T-helper 9 cell (primary cell): ENCODE results near the gene IL6ST.
"Not testable (repeated sequence)": the region's sequence is repeated elsewhere in the genome, so short reads cannot be mapped to it uniquely, and the experiment has no call there.

ENCODE experiments used
- DNase-seq: peaks from one replicate; pipeline ENCODE4 v3.0.0-alpha.2; 2020

Gene IL6ST

DNA sequence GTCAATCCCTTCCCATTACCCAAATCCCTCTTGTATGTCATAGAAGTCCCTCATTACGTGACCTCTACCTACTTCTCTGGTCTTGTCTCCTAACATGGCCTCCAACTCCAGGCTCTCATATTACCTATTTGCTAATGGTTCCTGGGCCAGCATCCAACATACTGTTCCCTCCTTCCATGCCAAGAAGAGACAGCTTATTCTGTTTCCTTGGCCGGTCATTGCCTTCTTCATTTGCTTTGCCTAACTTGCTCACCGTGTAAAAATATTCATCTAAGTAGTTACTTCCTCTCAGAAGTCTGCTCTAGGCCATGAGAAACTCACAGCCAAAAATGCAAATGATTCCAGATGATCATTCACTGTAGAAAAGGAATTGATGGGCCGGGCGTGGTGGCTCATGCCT, 8.9 kb upstream of the IL6ST start:
- DNase-seq, result no peak

DNA sequence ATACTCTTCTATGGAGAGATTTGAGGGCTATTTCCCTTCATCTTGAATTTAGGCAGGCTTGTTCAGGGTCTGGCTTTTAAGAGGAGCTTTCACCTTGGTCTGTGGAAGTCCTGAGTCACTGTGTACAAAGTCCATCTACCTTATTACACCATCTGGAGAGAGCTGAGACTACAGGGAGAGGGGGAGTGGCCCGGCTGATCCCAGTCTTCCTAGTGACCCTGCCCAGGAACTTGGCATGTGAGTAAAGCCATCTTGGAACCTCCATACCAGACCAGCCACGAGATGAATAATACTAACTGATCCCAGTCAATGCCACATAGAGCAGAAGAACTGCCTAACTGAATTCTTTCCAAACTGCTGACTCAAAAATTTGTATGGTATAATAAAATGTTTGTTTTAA, 8.4 kb upstream of the IL6ST start:
- DNase-seq, result no peak

DNA sequence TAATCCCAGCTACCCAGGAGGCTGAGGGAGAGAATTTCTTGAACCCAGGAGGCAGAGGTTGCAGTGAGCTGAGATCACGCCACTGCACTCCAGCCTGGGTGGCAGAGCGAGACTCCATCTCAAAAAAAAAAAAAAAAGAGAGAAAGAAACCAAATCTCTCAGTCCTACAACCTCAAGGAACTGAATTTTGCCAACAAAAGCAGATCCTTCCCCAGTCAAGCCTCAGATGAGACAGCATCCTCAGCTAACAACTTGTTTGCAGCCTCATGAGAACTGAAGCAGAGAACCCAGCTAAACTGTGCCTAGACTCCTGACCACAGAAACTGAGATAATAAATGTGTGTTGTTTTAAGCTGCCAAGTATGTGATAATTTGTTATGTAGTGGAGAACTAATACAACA, 7.5 kb upstream of the IL6ST start:
- DNase-seq, result no peak

DNA sequence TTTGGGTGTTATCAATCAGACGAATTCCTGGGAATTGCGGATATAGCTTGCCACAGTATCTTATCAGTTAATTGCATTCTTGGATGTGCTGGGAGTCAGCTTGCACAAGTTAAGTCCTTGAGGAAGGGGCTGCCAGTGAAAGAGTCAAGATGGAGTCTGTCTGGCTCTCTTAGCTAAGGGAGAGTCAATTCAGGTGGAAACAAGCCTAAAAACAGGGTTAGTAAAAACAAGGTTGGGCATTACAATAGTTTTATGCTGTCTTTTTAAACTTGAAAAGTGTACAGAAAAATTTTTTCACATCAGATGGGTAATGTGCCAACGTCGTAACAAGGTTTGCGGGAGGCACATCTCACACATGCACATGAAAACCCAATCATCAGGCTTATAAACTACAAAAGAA, 5.5 kb upstream of the IL6ST start:
- DNase-seq, result not testable (repeated sequence)

DNA sequence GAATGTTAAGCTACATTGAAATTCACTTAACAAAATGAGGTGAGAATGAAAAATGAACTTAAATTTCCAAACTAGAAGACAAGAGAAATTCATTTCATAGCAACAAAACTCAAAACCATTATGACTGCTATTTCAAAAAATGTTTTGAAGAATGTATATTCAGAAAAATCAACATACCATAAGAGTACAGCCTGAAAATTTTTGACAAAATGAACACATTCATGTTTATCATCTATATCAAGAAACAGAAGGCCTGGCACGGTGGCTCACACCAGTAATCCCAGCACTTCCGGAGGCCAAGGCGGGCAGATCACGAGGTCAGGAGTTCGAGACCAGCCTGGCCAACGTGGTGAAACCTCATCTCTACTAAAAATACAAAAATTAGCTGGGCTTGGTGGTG, 4.2 kb upstream of the IL6ST start:
- no peak for DNase-seq

DNA sequence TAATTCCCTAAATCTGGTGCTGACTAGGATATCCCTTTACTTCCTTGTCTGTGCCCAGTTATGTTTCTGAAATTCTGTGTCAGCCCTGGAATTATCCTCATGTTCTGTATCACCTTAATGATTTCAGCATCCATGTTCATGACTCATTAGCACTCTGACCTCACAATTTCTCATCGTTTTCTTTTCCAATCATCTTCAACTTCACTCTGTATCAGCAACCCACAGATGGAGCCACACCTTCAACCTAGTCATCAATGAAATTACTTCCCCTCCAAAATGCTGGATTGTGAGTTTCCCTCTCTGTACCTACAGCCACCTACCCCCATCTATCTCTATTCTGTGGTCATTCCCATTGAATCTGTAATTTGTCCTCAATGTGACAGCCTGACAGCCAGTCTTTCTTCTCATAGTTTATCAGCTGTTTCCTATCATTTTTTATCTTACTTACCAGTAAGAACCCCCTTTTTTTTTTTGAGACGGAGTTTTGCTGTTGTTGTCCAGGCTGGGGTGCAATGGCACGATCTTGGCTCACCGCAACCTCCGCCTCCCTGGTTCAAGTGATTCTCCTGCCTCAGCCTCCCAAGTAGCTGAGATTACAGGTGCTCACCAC, 3.1 kb upstream of the IL6ST start:
- no peak for DNase-seq

DNA sequence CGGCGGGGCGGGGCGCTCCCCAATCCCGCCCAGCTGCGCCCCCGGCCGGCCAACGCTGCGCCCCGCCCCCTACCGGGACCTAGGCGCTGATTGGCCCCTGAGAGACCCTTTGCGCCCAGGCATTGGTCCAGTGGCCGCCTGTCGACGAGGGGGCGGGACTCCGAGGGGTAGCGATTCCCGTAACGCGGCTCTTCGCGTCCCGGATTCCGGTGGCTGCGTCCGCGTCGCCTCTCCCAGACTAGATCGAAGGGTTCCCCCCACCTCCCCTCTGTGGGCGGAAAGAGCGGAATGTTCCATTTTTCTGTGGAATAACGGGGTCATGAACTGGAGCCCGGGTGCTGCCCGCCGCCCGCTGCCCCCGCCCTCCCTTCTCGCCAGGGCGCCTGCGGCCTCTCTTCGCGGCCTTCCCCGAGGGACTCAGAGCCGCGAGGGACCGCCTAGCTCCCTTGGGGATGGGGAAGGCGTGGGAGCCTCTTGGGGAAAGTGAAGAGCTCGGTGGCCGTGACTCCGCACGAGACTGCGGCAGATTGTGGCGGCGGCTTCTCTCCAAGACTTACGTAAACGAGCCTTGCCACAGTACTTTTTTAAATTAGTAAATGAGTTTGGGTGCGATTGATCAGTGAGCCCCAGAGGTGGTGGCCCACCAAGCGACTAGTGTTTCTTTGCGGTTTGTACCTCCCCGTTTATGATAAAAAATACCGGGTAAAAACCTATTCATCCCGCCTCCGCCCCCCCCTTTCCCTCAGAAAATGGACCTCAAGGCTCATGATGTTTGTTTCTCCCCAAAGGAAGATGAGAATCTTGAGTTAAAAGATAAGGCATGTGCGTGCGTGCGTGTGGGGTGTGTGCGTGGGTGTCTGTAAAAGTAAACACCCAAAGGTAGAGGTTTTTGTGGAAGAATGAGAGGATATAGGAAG, 493 bp upstream of the IL6ST start:
- peak; percentile 93 for DNase-seq

DNA sequence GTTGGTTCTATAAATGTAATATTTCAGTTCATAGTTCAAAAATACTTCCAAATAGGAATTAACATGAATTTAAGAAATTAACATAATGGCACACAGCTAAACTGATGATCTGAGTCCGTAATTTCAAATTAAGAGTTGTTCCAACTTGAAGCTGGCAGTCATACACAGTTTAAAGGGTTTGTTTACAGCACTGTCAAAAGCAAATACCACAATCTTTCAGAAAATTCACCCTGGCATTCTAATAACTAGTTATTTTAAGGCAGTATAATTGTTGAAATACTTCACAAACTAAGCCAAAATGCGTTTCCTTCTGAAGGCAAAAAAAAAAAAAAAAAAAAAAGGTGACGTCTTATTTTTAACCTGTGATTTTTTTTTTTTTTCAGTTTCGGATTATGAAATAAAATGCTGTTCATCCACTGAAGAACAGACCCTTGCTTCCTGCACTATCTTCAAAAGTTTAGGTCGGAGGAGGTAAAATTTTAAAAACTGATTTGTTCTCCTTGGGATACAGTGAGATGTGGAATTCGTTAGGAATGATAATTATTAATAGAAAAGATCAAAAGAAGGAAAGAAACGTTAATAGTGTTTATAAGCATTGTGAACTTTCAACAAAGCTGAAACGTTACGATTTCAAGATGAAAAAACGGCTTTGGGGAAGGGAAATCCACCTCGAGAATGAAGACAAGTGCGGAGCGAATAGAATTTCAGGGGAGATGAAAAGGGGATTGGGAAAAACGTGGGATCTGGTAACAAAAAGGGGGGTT, 850 bp downstream of the IL6ST start:
- DNase-seq, result no peak

DNA sequence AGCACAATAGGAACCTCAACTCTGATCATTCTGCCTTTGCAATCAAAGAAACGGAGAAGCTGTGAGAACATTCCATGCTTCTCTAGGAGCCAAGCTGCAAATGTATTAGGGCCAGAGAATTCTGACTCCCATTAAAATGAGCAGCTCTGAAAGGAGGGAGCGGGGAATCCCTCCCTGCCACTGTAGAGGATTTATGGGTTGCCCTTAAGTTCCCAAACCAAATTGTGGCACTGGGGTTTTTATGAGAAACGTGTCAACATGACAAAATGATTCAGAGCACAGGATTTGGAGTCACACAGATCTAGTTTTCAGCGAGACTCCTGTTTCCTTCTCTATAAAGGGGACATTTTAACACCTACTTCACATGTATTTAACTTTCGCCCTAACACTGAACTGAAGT, 1.8 kb downstream of the IL6ST start:
- no peak for DNase-seq

DNA sequence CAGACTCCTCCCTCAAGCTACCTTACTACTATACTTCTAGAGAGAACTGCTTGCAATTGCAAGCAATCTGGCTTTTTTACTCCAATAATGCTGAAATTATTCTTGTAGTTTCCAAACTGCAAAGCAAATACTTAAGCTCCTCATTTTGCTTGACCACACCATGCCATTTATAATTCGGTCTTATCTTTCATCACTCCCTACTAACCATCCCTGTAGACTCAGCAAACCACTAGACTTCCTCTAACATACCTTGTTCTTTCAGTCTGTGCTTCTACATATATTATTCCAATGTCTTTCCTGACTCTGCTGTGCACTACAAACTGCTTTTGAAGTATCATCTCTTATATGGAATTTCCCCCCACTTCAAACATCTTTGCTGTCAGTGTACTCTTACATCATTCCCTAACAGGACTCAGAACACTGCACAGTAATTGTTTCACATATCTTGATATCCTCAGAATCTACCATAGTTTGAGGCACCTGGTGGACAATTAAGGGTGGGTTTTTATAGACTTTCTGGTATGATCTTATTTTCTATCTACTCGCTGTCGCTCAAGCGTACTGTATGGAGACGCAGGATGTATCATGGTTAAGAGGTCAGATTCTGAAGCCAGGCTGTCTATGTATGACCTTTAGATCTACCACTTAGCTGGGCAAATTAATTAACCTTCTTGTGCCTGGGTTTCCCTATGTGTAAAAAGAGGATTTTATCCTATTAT, 2.8 kb downstream of the IL6ST start:
- DNase-seq, result no peak

DNA sequence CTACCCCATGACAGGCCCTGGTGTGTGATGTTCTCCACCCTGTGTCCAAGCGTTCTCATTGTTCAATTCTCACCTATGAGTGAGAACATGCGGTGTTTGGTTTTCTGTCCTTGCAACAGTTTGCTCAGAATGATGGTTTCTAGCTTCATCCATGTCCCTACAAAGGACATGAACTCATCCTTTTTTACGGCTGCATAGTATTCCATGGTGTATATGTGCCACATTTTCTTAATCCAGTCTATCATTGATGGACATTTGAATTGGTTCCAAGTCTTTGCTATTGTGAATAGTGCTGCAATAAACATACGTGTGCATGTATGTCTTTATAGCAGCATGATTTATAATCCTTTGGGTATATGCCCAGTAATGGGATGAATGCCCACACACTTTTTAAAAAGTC, 3.9 kb downstream of the IL6ST start:
- not testable (repeated sequence) for DNase-seq

DNA sequence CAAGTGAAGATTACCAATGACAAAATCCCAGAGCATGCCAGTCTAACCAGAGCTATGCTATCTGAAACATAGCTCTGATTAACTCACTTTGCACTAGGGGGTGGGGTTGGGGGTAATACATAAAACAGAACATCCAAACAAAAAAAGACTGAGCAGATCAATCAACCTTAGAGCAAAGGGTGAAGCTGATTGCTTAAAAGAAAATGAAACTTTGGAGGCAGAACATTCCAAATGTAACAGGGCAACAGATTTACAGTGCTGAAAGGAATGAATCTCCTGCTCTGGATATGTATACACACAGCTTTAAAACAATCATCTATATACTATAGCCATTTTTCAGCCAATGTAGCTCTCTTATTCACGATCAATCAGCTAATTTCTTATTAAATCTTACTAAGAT, 4.9 kb downstream of the IL6ST start:
- no peak for DNase-seq

DNA sequence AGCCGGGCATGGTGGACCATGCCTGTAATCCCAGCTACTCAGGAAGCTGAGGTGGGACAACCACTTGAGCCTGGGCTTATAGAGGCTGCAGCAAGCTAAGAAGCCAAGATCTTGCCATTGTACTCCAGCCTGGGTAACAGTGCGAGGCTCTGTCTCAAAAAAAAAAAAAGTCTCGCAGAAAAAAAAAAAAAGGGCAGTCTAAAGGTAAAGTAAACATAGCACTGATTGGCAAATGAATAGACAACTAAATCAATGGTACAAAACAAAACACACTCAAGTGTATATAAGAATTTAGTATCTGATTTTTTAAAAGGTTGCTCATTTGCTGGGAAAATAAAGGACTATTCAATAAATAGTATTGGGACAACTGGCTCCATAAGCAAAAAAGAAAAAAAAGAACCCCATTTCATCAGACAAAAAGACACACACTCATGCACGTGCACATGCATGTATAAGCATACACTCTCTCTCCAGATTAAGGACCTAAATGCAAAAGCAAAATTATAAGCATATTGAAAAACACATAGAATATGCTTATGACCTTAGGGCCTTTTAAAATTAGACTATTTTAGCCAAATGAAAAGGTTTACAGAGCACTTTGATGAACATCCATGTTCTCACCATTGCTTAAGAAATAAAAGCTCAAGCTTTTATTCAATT, 5.7 kb downstream of the IL6ST start:
- DNase-seq, result no peak

DNA sequence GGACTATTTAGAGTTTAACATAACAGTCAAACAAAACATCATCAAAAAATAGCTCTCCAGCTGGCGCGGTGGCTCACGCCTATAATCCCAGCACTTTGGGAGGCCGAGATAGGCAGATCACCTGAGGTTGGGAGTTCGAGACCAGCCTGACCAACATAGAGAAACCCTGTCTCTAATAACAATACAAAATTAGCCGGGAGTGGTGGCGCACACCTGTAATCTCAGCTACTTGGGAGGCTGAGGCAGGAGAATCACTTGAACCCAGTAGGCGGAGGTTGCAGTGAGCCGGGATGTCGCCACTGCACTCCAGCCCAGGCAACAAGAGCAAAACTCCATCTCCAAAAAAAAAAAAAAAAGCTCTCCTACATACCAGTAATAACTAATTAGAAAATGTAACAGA, 6.3 kb downstream of the IL6ST start:
- not testable (repeated sequence) for DNase-seq

DNA sequence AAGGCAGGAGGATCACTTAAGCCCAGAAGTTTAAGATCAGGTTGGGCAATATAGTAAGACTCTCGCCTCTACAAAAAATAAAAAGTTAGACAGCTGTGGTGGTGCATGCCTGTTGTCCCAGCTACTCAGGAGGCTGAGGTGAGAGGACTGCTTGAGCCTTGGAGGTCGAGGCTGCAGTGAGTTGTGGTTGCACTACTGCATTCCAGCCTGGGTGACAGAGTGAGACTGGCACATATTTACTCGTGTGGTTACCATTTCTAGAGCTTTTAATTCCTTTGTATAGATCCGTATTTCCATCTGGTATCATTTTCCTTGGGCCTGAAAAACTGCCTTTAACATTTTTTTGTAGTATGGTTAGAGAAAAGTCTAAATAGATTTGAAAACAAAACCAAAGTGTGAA, 7.8 kb downstream of the IL6ST start:
- DNase-seq, result no peak

DNA sequence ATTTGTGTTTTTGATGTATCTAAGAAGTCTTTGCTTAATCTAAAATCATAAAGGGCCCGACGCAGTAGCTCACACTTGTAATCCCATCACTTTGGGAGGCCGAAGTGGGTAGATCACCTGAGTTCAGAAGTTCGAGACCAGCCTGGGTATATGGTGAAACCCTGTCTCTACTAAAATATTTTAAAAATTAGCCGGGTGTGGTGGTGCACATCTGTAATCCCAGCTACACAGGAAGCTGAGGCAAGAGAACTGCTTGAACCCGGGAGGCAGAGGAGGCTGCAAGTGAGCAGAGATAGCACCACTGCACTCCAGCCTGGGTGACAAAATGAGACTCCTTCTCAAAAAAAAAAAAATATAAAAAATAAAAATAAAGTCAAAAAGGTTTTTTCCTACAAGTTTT, 9.6 kb downstream of the IL6ST start:
- no peak for DNase-seq

DNA sequence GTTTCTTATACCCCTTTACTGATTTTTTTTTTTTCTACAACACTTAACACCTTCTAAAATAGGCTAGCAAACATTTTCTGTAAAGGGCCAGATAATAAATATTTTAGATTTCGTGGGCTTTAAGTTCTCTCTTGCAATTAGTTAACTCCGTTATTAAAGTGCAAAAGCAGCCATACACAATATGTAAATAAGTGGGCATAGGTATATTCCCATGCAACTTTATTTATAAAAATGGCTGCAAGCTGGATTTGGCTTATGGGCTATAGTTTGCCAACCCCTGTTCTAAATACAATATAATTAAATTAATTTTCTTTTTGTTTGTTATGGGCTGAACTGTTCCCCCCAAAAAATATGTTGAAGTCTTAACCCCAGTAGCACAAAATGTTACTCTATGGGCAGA, 10.8 kb downstream of the IL6ST start:
- DNase-seq, result no peak

DNA sequence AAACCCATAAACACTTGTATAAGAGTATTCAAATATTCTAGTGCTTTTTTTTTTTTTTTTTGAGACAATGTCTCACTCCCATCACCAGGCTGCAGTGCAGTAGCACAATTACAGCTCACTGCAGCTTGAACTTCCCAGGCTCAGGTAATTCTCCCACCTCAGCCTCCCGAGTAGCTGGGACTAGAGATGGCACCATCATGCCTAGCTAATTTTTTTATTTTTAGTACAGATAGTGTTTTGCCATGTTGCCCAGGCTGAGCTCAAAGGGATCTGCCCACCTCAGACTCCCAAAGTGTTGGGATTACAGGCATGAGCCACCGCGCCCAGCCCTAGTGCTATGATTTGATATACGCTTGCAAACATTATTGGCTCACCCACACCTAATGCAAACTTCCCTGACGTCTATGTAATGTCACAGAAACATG, 11.8 kb downstream of the IL6ST start:
- no peak for DNase-seq

DNA sequence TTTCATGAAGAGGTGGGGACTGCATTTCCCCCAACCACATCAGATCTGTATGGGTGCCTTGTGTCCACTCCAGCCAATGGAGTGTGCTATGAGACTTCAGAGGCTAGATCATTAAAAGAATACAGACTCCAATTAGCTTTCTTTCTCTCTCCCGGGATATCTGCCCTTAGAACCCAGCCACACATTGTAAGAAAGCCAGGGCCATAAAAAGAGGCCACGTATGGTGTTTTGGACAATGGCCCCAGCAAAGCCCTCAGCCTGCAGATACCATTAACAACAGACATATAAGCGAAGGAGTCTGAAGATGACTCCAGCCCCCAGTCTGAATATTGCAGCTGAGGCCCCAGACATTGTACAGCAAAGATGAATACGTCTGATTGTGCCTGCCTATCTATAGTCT, 21.5 kb downstream of the IL6ST start:
- no peak for DNase-seq

DNA sequence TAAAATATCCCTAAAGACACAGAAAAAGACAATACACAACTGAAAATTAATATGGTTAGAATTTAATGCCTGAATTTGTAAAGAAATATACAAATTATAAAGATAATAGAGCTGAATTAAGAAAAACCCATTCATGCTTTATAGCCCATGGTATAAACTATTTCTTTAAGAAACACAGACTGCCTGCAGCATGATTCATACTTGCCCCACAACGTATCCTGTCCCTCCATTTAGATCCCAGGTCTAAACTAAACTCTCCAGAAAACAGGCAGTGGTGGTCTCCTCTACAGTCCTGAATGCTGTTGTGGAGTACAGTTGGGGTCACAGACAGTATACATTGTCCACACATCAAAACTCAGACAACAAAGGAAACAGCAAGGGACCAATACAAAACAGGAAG, 24.8 kb downstream of the IL6ST start:
- no peak for DNase-seq

DNA sequence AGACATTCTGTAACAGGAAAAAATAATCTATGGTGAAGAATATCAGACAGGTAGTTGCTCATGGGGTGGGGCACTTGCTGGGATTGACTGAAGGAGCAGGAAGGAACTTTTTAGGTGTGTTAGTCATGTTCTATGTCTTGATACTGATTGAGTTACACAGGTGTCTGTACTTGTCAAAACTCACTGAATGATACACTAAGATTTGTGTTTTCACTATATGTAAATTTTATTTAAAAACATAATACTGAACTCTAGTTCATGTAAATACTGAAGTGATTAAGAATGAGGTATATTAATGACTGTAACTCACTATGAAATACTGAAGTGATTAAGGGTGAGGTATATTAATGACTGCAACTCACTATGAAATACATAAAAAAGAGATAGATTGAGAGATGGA, 28.5 kb downstream of the IL6ST start:
- DNase-seq, result no peak

DNA sequence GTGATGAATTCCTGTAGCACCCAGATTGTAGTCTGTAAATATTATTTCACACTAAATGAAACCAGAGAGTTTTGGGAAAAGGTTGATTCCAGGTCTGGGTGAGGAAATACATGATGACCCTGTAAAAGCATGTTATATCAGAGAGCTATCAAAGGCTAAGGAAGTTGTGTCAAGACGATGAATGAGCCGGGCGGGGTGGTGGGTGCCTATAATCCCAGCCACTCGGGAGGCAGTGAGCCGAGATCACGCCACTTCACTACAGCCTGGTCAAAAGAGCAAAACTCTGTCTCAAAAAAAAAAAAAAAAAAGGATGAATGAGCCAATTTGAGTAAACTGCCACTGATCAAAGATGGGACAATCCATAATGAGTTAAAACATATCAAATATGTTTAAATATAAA, 29.2 kb downstream of the IL6ST start:
- no peak for DNase-seq

DNA sequence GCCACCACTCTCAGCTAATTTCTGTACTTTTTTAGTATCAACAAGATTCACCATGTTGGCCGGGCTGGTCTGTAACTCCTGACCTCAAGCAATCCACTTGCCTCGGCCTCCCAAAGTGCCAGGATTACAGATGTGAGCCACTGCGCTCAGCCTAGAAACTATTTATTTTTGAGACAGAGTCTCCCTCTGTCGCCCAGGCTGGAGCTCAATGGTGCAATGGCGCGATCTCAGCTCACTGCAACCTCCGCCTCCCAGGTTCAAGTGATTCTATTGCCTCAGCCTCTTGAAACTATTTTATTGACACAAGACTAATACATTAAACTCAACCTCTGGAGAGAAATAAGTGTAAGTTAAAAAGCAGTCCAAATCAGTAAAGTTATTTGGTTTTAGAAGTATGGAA, 34.0 kb downstream of the IL6ST start:
- no peak for DNase-seq
